GM23248 (cell line): ENCODE data around the gene LILRB1.

Experiments
- EZH2 ChIP-seq: fragments of 200-600 bp; sonication (generic); IDR thresholded peaks from 2 replicates; pipeline ENCODE4 v1.6.1; 2018; ENCODE audit warnings: antibody characterized with exemption, mild to moderate bottlenecking; ENCODE audit not compliant: insufficient read depth, poor library complexity, severe bottlenecking
- EZH2phosphoT487 ChIP-seq: fragments of 200-600 bp; sonication (generic); IDR thresholded peaks from 2 replicates; pipeline ENCODE4 v1.6.1; 2018; ENCODE audit warnings: antibody characterized with exemption, moderate library complexity, mild to moderate bottlenecking, low read depth; ENCODE audit not compliant: insufficient read depth

GRCh38 chr19:54633401-54633800, 3.1 kb downstream of the LILRB1 start:
- TF ChIP-seq EZH2 (no peak), EZH2phosphoT487 (no peak)
